ENCODE results near the gene PKIB. TPM values are rescaled to one million over a fixed set of nuclear protein-coding genes. Genes with fewer than 3 reads are reported as not detected.

Gene PKIB
- total RNA-seq, 2 donors from 2014 or later, result 46.0 to 56.1 TPM

GRCh38 chr6:122610690-122611455 lies 668 bp downstream of the PKIB start:
- no peaks in the 10 kb centered on the region for H3K4me1 ChIP-seq (ENCODE audit: control insufficient read depth, insufficient read depth, low read length)
- H3K9me3 ChIP-seq (ENCODE audit: control insufficient read depth, low read length), result peaks cover 6% of the 10 kb centered on the region
- peak overlapping the region; percentile 42 for H3K9ac ChIP-seq (ENCODE audit: extremely low read depth, low read length, poor library complexity, severe bottlenecking)
- H3K27me3 Mint-ChIP-seq (ENCODE audit: insufficient read depth), result peaks cover 21% of the 10 kb centered on the region
- H3K27ac Mint-ChIP-seq, result peak overlapping the region; percentile 87
- H3K27ac ChIP-seq (ENCODE audit: low read depth, low read length), result no peak overlapping the region
- peak; percentile 42 for TF ChIP-seq CTCF (conservative IDR thresholded peaks at IDR 0.05)
- peaks cover 27% of the 10 kb centered on the region for H3K36me3 Mint-ChIP-seq (ENCODE audit: low read depth)
- peaks cover 8% of the 10 kb centered on the region for H3K4me1 Mint-ChIP-seq
- H3K4me3 Mint-ChIP-seq, result peak overlapping the region; percentile 56
- H3K4me3 ChIP-seq (ENCODE audit: low read length), result peak overlapping the region; percentile 91
- peak; percentile 64 for DNase-seq
- H3K9me3 Mint-ChIP-seq, result peaks cover 4% of the 10 kb centered on the region
- no peaks in the 10 kb centered on the region for H3K36me3 ChIP-seq (ENCODE audit: control insufficient read depth, insufficient read depth, low read length)
- 10 to 54% methylated on average over 30 to 41 of the region's 42 CpGs for WGBS, 2 experiments (ENCODE audit: insufficient coverage in 1 of 2, insufficient read length in 1 of 2)
- peaks cover 30% of the 10 kb centered on the region for H3K27me3 ChIP-seq (ENCODE audit: control insufficient read depth, insufficient read depth, low read length, poor library complexity, severe bottlenecking)

- WGBS, 2 experiments (ENCODE audit: insufficient coverage in 1 of 2, insufficient read length in 1 of 2), result 93% methylated on average over 2 to 3 of the region's 3 CpGs
- no peak for TF ChIP-seq CTCF (conservative IDR thresholded peaks at IDR 0.05)
- Histone ChIP-seq H3K9ac (ENCODE audit: extremely low read depth, low read length, poor library complexity, severe bottlenecking) (no peak overlapping the region), H3K27me3 (ENCODE audit: control insufficient read depth, insufficient read depth, low read length, poor library complexity, severe bottlenecking) (peaks cover 26% of the 10 kb centered on the region), H3K27ac (ENCODE audit: low read depth, low read length) (no peak overlapping the region), H3K4me1 (ENCODE audit: control insufficient read depth, insufficient read depth, low read length) (no peaks in the 10 kb centered on the region), H3K4me3 (ENCODE audit: low read length) (no peak overlapping the region), H3K36me3 (ENCODE audit: control insufficient read depth, insufficient read depth, low read length) (no peaks in the 10 kb centered on the region), H3K9me3 (ENCODE audit: control insufficient read depth, low read length) (peaks cover 16% of the 10 kb centered on the region)
- Mint-ChIP-seq H3K9me3 (peaks cover 4% of the 10 kb centered on the region), H3K4me1 (peaks cover 8% of the 10 kb centered on the region), H3K27ac (no peak overlapping the region), H3K4me3 (no peak overlapping the region), H3K27me3 (ENCODE audit: insufficient read depth) (peaks cover 14% of the 10 kb centered on the region), H3K36me3 (ENCODE audit: low read depth) (peaks cover 32% of the 10 kb centered on the region)
- no peak for DNase-seq
Measured at GRCh38 chr6:122612838-122613237, 2.6 kb downstream of the PKIB start.

GRCh38 chr6:122614303-122614702 lies 4.1 kb downstream of the PKIB start:
- no peak overlapping the region for H3K27ac Mint-ChIP-seq
- DNase-seq, result no peak

More at GRCh38 chr6:122614303-122614702, 4.1 kb downstream of the PKIB start:
- H3K9me3 Mint-ChIP-seq, result peaks cover 4% of the 10 kb centered on the region
- 60 to 69% methylated on average over 1 of the region's 1 CpG for WGBS, 2 experiments (ENCODE audit: insufficient coverage in 1 of 2, insufficient read length in 1 of 2)
- Histone ChIP-seq H3K4me1 (ENCODE audit: control insufficient read depth, insufficient read depth, low read length) (no peaks in the 10 kb centered on the region), H3K9me3 (ENCODE audit: control insufficient read depth, low read length) (peaks cover 16% of the 10 kb centered on the region), H3K36me3 (ENCODE audit: control insufficient read depth, insufficient read depth, low read length) (no peaks in the 10 kb centered on the region), H3K9ac (ENCODE audit: extremely low read depth, low read length, poor library complexity, severe bottlenecking) (no peak overlapping the region), H3K27ac (ENCODE audit: low read depth, low read length) (no peak overlapping the region), H3K4me3 (ENCODE audit: low read length) (no peak overlapping the region), H3K27me3 (ENCODE audit: control insufficient read depth, insufficient read depth, low read length, poor library complexity, severe bottlenecking) (peaks cover 18% of the 10 kb centered on the region)
- no peak for TF ChIP-seq CTCF (conservative IDR thresholded peaks at IDR 0.05)
- H3K4me3 Mint-ChIP-seq, result no peak overlapping the region
- peaks cover 8% of the 10 kb centered on the region for H3K4me1 Mint-ChIP-seq
- peaks cover 30% of the 10 kb centered on the region for H3K36me3 Mint-ChIP-seq (ENCODE audit: low read depth)
- peaks cover 6% of the 10 kb centered on the region for H3K27me3 Mint-ChIP-seq (ENCODE audit: insufficient read depth)
